Ishikawa (cell line): ENCODE results near the gene TADA3.
A peak's percentile ranks its signal among the peaks of the same experiment; 100 is the strongest.

Experiments used
- CEBPB ChIP-seq: IDR thresholded peaks from 2 replicates; pipeline ENCODE4 v1.6.1; 2012
- CREB1 ChIP-seq: IDR thresholded peaks from 2 replicates; pipeline ENCODE4 v1.6.1; 2012; ENCODE audit warnings: low read depth
- EGR1 ChIP-seq: IDR thresholded peaks from 2 replicates; pipeline ENCODE4 v1.6.1; 2012
- EP300 ChIP-seq: IDR thresholded peaks from 2 replicates; pipeline ENCODE4 v1.6.1; 2012; ENCODE audit warnings: borderline replicate concordance
- RAD21 ChIP-seq: IDR thresholded peaks from 2 replicates; pipeline ENCODE4 v1.6.1; 2012; ENCODE audit warnings: low read depth
- TAF1 ChIP-seq: IDR thresholded peaks from 2 replicates; pipeline ENCODE4 v1.6.1; 2012; ENCODE audit warnings: low read depth, mild to moderate bottlenecking
- YY1 ChIP-seq: IDR thresholded peaks from 2 replicates; pipeline ENCODE4 v1.6.1; 2012; ENCODE audit warnings: low read depth
- ZBTB7A ChIP-seq: IDR thresholded peaks from 2 replicates; pipeline ENCODE4 v1.6.1; 2012; ENCODE audit warnings: low read depth
- TF ChIP-seq, protein P1 (sequence below): IDR thresholded peaks from 2 replicates; pipeline ENCODE4 v1.6.1; 2012
- TF ChIP-seq, protein P2 (sequence below): IDR thresholded peaks from 2 replicates; pipeline ENCODE4 v1.6.1; 2012; ENCODE audit warnings: low read depth, mild to moderate bottlenecking
- TF ChIP-seq, protein P3 (sequence below): IDR thresholded peaks from 2 replicates; pipeline ENCODE4 v1.6.1; 2012

DNA sequence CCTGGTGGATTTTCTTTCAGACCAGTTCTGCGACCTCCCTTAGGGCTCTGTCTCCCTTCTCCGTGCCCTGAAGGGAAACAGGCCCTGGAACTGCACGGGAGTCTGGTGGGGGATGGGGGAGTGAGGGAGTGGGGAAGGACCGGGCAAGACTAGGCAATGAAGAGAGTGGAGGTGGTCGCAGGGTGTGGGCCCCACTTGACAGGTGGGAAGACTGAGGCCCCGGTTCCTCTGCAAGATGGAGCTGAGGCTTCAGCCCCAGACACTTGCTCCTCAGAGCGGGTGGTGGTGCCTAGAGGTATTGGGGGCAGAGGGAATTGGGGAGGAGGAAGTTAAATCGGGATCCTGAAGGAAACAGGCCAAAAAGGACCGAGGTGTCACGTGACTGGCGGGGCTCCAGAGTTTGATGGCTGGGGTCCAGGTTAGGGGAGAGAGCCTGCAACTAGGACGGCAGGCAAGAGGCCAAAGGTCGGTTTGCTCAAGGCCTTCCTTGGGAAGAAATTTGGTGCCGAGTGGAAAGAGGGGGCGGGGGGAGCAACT, 21.9 kb downstream of the TADA3 start:
- TF ChIP-seq TAF1 (no peak), RAD21 (no peak), ZBTB7A (no peak), CREB1 (no peak), CEBPB (no peak), YY1 (no peak), EP300 (no peak), EGR1 (no peak)
- TF ChIP-seq, protein P1, sequence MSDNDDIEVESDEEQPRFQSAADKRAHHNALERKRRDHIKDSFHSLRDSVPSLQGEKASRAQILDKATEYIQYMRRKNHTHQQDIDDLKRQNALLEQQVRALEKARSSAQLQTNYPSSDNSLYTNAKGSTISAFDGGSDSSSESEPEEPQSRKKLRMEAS = no peak
- TF ChIP-seq, protein P2, sequence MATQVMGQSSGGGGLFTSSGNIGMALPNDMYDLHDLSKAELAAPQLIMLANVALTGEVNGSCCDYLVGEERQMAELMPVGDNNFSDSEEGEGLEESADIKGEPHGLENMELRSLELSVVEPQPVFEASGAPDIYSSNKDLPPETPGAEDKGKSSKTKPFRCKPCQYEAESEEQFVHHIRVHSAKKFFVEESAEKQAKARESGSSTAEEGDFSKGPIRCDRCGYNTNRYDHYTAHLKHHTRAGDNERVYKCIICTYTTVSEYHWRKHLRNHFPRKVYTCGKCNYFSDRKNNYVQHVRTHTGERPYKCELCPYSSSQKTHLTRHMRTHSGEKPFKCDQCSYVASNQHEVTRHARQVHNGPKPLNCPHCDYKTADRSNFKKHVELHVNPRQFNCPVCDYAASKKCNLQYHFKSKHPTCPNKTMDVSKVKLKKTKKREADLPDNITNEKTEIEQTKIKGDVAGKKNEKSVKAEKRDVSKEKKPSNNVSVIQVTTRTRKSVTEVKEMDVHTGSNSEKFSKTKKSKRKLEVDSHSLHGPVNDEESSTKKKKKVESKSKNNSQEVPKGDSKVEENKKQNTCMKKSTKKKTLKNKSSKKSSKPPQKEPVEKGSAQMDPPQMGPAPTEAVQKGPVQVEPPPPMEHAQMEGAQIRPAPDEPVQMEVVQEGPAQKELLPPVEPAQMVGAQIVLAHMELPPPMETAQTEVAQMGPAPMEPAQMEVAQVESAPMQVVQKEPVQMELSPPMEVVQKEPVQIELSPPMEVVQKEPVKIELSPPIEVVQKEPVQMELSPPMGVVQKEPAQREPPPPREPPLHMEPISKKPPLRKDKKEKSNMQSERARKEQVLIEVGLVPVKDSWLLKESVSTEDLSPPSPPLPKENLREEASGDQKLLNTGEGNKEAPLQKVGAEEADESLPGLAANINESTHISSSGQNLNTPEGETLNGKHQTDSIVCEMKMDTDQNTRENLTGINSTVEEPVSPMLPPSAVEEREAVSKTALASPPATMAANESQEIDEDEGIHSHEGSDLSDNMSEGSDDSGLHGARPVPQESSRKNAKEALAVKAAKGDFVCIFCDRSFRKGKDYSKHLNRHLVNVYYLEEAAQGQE = no peak
- TF ChIP-seq, protein P3, sequence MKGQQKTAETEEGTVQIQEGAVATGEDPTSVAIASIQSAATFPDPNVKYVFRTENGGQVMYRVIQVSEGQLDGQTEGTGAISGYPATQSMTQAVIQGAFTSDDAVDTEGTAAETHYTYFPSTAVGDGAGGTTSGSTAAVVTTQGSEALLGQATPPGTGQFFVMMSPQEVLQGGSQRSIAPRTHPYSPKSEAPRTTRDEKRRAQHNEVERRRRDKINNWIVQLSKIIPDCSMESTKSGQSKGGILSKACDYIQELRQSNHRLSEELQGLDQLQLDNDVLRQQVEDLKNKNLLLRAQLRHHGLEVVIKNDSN = peak; percentile 81
